Amygdala (tissue), 56 donors: ENCODE results near the gene COL18A1.

Experiments used
- DNase-seq, 56 donors: peaks; one replicate each; lab custom pipeline; 2025; lab: John Stamatoyannopoulos, UW

Gene COL18A1

DNA sequence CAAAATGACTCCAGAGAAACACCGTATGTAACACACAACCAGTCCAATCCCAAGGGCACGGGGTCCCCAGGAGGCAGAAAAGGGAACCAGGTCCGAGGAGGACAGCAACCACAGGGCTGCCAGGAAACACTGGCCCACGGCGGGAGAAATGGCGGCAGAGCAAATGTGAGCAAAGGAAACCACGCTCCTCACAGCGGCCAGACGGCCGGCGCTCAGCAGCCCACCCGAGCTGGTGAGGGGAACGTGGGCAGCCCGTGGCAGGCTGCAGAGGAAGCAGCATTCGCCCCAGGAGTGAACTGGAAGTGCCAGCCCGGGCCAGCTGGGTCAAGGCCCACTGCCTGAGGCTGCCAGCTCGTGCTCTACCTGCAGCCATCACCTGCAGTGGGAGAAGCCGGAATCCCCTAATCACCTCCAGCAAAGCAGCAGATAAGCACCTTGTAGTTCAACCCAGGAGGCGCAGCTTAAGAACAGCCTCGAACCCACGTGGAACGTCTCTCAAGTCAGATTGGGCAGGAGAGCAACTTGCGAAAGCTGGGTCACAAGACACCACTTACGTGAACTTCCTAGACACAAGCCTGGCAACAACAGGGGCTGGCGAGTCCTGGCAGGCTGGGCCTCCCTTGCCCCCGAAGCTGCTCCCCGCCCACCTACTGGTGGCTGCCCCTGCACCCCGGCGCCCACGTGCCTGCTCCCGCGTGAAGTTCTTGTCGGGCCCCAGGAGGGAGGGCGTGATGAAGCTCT, 130.5 kb downstream of the COL18A1 start:
- DNase-seq = peak in 8 of 56 donors; percentile 19 to 66 (median 32)

DNA sequence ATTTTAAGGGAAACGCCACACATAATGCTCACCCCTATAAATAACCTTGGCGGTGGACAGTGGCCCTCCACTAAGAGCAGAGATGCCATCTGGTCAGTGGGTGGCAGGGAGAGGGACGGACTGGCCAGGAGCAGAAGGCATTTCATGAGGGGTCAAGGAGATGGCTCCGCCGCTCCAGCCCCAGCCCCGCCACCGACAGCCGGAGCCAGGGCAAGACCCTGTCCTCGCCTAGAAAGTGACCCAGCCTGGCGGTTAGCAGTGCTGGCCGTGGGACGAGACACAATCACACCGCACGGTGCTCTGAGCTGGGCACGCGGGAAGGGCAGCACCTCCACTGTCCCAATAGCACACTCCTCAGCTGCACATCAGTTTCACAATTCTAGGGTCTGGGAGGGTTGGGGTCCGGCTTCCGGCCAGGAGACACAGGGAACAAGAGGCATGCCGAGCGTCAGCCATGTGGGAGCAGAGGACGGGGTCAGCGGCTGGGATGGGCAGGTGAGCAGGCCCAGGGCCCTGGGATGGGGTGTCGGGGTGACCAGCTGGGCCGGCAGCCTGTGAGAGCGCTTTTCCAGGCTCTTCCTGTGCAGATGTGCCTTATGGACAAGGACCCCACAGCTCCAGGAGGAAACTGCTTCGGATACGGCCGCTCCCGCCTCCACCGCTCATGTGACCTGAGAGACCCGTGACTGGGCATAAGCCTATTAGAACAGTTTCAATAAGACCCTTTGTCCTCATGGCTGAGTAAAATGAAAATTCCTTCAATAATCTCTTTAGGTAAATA, 131.5 kb downstream of the COL18A1 start:
- DNase-seq = no peak

DNA sequence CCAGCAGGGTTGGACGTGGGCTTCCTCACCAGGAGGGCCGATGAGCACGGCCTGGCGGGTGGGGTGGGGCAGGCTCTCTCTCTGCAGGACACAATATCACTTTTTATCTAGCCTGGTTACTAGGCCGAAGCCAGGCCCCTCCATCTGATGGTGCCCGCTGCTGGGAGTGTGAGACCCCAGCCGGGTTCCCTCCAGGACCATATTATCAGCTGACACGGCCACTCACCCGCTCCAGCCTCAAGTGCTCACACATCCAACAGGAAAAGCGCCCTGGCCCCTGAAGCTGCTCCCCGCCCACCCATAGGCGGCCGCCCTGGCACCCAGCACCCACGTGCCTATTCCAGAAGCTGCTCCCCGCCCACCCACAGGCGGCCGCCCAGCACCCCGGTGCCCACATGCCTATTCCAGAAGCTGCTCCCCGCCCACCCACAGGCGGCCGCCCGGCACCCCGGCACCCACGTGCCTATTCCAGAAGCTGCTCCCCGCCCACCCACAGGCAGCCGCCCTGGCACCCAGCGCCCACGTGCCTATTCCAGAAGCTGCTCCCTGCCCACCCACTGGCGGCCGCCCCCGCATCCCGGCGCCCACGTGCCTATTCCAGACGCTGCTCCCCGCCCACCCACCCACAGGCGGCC, 132.3 kb downstream of the COL18A1 start:
- DNase-seq = peak in 4 of 56 donors; percentile 27 to 56 (median 40)

DNA sequence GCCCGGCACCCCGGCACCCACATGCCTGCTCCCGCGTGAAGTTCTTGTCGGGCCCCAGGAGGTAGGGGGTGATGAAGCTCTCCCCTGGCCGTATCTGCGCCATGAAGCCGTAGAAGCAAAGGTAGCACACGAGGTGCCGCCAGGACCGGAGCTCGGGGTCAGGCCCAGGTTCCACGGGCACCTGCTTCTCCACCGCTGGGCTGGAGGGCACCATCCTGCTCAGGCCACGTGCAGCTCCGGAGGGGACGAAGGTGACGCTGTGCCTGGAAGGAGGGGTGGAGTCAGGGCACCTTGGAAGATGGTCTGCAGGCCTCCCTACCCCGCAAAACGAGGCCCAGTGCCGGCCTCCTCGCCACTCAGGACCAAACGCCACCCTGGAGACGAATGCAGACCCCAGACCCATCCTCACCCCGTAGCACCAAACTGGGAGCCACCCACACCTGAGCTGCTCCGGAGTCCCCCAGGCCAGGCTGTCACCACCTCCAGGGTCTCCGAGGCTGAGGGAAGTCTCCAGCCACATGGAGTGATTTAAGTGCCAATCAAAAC, 132.9 kb downstream of the COL18A1 start:
- no peak for DNase-seq

DNA sequence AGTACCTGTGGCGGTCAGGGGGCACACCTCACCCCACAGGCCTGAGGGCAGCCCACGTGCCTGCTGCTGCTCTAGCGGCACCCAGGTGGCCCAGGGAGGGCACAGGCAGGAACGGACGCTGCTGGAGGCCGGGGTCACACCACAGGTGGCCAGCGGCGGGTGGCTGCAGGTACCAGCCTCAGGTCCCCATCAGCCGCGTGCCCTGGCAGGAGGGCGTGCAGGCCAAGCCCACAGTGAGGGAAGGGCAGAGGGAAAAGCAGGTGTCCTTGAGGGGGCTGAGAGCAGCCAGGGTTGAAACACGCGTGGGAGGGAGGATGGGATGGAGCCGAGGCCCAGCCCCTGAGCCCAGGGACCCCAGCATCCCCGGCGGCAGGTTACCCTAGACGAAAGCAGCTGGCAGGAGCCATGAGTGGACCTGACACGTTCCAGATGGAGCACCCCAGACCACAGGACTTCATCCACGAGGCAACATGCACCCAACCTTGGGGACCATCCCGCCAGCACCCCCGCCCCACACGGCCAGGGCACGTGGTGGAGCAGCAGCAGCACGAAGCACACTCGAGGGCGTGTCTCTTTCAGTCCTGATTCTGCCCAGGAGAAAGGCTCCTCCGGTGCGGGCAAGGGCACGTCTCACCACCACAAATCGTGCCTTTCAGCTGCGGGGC, 133.5 kb downstream of the COL18A1 start:
- DNase-seq = no peak

DNA sequence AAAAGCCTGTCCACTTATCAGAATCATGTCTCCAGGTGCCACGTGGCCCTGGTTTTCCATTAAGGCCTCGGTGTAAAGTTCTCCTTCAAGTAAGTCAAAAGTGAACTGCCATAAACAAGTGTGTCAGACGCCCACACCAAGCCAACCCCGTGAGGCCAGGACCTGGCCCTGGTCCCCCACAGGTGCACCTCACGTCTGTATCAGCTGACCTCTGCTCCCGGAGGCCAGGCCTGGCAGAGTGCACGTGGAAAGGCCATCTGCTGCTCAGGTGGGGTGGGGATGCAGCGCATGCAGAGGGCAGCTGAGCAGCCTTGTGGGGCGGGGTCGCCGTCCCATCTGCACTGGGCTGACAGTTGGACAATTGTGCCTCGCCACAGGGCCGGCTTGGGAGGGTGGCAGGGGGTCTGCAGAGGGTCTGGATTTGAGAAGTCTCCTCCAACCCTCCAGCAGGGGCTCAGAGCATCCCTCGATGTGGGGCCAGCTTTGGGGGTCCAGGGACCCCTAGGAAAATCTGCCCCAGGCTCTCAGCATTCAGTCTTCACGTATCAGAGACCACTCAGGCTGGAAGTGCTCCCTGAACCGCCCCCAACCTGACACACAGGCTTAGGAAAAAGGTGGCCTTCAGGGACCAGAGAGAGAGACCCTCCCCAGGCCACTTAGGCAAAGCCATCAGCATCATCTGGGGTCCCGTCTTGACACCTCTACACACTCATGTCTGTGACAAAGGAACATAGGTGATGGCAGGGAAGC, 134.3 kb downstream of the COL18A1 start:
- no peak for DNase-seq

DNA sequence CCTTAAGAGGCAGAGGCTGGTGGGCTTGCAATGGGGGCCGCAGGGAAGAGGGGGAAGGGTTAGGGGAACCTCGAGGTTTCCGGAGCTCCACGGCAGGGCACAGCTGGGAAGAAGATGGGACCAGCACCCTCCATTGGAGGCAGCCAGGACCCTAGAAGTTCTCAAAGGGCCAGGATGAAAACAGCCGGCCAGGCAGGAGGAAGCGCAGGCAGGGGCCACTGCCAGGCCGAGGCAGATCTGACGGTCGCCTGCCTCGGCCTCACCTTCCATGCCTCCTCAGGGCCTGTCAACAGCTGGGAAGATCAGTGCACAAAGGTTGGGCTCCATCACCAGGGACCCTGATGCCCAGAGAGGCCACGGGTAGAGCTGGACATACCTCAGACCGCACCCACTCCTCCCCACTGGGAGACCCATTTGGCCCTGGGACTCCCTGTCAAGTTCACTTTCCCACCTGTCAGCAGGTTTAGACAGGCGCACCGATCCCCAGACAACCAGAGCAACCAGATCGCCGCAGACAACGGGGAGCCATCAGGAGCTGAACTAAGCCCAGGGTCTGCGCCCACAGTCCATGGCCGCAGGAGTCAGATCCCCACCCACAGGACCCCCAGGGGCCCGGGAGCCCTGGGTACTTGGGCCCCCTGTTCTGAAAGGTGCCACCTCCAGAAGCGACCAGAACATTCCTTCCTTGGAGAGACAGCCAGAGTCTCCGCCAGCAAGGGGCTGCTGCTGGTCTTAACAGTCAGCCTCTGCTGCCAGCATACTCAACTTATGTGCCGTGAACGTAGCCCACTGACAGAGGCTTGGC, 135.0 kb downstream of the COL18A1 start:
- no peak for DNase-seq

DNA sequence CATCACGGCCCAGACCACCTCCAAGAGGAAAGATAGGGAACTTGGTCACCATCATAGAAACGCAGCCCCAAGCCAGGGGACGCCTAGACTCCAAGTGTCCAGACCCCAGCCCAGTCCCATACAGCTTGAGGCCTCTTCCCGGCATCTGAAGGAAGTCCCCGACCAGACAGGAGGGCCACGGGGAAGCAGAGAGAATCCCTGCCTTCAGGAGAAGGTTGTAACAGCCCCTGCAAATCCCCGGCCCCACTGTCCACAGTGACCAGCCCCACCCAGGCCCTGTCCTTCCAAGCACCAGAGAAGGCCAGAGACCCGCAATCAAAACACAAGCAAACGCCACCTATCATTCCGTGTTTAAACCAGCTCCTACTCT, 135.6 kb downstream of the COL18A1 start:
- DNase-seq = no peak

DNA sequence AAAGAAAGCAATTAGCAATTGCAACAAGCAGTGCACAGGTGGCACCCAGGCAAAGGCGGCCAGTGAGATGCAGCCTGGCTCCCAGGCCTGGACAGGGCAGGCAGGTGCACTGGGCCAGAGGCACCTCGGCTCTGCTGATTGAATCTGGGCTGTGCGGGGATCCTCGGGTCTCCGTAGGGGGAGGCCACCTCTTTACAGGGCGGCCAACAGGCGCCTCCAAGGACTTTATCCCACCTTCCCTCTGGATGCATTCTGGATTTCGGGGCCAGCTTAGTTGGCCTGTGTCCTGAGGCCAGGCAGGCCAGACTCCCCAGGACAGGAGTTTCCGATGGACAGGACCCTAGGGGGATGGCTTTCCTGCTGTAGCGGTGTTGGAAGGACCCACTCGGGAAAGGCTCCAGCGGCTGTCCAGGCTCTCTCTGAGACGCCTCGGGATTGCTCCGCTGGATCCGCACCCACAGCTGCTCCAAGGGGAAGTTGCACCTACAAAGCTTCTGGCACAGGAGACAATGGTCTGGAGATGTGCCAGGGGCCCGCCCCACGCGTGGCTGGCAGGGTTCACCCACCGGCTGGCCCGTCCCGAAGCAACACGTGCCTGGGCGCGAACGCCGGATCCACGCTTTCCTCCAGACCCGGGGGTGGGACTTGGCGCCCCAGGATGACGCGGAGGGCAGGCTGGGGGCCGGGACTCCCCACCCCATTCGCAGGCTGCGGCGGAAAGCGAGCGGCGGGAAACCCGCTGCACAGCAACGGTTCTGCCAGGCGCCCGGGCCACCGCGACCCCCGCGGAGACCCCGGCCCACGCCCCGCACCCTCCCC, 136.5 kb downstream of the COL18A1 start:
- peak in 24 of 56 donors; percentile 27 to 90 (median 58) for DNase-seq

DNA sequence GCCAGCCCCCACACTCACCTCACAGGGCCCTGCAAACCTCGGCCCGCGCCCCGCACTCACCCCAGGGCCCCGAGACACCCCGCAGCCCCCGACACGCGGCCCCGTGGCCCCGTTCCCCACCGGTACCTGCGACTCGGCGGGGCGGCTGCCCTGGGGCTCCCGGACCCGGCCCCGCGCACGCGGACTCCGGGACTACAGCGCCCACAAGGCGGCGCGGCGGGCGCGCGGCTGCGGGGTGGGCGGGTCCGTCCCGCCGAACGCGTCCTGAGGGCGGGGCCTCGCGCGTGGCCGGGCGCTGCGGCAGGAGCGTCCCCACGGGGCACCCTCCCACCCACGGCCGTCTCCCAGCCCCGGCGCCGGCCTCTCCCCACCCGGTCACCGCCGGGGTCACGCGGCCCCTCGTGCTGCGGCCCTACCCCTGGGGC, 137.3 kb downstream of the COL18A1 start, which contains the start of gene SLC19A1:
Gene SLC19A1, minus strand, starts transcription at position 199 of the 425 bp plus-strand sequence. CDS start 4,481 bp downstream, outside the sequence.
- DNase-seq = peak in 19 of 56 donors; percentile 23 to 76 (median 51)

DNA sequence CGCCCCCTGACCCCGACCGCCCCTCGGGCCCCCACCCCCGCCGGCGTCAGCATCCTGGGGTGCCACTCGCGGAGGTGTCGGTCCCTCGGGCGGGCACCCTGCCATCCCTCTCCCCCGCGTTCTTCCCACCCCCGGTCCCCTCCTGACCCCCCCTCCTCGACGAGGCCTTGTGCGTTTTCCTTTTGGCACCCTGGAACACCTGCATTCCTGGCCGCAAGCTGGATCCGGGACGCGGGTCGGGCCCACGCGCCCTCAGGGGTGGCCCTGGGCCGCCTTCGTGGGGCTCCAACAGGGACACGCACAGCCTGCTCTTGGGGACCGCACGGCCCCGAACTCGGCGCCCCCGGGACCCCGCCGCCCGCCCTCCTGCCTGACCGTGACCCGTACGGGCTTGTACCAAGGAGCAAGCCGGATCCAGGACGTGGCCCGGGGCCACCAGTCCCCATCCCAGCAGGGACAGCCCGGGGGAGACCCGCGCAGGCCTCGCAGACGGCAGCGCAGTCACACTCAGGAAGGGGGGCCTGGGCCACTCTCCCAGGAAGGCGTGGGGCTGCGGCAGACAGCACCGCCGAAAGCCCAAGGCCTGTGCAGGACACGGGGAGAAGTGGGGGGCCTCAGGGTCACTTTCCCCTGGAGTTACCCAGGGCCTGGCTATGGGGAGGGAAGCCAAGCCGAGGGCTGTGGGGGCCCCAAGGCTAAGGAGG, 137.9 kb downstream of the COL18A1 start:
- DNase-seq = peak in 1 of 56 donors; percentile 85

DNA sequence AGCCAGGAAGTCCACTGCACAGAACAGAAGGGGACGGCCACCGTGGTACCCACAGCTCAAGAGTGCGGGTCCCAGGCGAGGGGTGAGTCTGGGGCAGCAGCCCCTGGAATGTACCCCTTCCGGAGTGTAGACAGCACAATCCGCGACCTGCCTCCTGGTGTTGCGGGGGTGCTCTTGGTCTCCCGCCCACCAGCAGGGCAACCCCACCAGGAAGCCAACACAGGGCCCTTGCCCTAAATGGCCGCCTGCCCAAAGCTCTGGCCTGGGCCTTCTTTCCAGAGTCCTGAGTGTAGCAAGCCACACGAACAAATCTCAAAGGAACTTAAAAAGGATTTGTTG, 138.4 kb downstream of the COL18A1 start:
- peak in 6 of 56 donors; percentile 32 to 62 (median 44) for DNase-seq

DNA sequence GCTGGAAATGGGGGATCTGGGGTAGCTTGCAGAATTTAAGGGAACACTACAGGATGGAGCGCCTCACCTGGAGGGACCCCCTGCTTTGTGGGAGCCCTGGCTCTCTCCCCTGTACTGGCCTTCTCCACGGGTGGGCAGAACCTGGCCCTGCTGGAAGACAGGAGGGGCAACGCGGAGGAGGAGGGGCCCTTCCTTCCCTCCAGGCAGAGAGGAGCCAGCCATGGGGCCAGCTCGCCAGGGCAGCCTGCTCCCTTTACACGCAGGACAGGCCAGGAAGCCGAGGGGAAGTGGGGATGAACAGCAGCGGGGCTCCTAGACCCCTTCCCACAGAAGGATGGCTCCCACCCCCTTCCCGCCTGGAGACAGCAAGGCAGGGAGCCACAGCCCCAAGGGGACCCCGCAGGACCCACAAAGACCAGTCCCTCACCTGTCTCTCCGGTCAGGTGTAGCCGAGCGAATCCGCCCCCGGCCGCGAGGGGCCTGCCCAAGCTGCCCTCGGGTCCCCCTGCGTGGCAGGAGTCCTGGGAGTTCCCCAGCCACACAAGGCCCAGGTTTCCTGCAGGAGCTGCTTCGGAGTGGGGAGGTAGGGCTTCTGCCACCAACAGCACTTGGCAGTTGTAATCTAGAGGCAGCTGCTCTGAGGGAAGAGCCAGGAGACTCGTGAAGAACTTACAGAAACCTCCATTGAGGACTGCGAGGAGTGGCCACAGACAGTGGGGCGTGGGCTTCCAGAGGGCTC, 138.9 kb downstream of the COL18A1 start:
- DNase-seq = no peak

DNA sequence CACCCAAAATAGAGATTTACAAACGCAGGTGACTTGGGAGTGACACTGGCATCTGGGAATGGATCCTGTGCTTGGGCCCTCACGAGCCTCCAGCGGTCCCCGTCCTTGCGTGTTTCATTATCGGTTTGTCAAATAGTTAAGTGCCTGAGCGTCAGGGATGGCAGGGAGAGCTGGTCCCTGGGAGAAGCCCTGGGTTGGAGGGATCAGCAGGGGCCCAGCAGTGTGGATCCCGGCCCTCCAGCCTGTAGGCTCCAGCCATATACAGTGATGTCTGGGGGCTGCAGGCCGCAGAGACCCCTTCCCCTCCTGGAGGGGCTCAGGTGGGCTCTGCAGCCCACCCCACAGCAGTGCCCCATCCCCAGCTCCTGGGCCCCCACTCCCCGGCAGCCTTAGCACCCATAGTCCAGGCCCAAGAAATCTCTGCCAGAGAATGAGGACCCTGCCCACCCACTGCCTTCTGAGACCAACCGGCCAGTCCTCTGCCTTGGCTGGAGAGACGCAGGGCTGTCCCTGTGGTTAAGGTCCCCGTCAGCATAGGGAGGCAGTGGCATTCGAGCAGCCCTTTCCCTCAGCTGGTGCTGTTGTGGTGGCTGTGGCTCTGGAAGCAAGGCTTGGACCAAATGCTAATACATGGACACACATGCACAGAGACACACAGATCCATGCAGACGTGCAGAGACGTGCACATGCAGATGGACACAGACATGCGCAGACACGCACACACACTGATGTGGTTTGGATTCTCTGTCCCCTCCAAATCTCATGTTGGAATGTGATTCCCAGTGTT, 139.7 kb downstream of the COL18A1 start:
- no peak for DNase-seq

DNA sequence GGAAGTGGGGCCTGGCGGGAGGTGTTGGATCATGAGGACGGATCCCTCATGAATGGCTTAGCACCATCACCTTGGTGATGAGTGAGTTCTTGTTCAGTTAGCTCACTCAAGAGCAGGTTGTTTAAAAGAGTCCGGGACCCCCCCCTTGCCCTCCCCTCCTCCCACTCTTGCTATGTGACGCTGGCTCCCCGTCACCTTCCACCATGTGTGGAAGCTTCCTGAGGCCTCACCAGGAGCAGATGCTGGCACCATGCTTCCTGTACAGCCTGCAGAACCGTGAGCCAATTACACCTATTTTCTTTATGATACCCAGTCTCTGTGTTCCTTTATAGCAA, 140.2 kb downstream of the COL18A1 start:
- no peak for DNase-seq
